ENCODE measurements around the gene RGN. TPM values are rescaled to one million over a fixed set of nuclear protein-coding genes. Genes with fewer than 3 reads are reported as not detected.

Gene RGN
- total RNA-seq = not detected
- not detected for polyA plus RNA-seq

- DNase-seq = no peak
- H3K4me1 ChIP-seq (ENCODE audit: insufficient read depth, low read length) = no peaks in the 10 kb centered on the region
- H3K4me3 ChIP-seq (ENCODE audit: low read length in 2 of 2) = no peak within 1 kb of the TSS
- no peaks in the 10 kb centered on the region for H3K36me3 Mint-ChIP-seq
- H3K4me1 Mint-ChIP-seq = no peaks in the 10 kb centered on the region
- H3K4me3 Mint-ChIP-seq = no peak within 1 kb of the TSS
- H3K27ac ChIP-seq (ENCODE audit: low read depth, low read length) = no peak within 1 kb of the TSS
- intact Hi-C loops (cut with micrococcal nuclease) = no loop called here
- H3K9me3 Mint-ChIP-seq = no peaks in the 10 kb centered on the region
- no peak within 1 kb of the TSS for H3K27ac Mint-ChIP-seq
- CTCF ChIA-PET (ENCODE audit: partially characterized antibody) = interaction anchor here (0.6 kb wide), 1 partner anchor 796 kb away, joined by 5 read pairs; no protein-coding TSS in a partner anchor
- H3K9me3 ChIP-seq (ENCODE audit: control insufficient read depth in 1 of 2, low read length in 2 of 2) = no peaks in the 10 kb centered on the region
- no peaks in the 10 kb centered on the region for H3K27me3 ChIP-seq (ENCODE audit: insufficient read depth, low read length)
- H3K27me3 Mint-ChIP-seq = no peaks in the 10 kb centered on the region
- POLR2A ChIA-PET (ENCODE audit: partially characterized antibody) = no interaction called here
- H3K36me3 ChIP-seq (ENCODE audit: insufficient read depth, low read length) = no peaks in the 10 kb centered on the region
These were observed at the start of gene RGN for GRCh38 chrX:47078129-47079043. Gene RGN, plus strand, starts transcription at chrX:47078443. Its CDS starts 2,702 bp downstream, at chrX:47081145.

GRCh38 chrX:47030339-47030738, 47.9 kb upstream of the RGN start:
- Histone ChIP-seq H3K27me3 (ENCODE audit: insufficient read depth, low read length) (no peaks in the 10 kb centered on the region), H3K36me3 (ENCODE audit: insufficient read depth, low read length) (no peaks in the 10 kb centered on the region), H3K9me3 (ENCODE audit: control insufficient read depth in 1 of 2, low read length in 2 of 2) (no peaks in the 10 kb centered on the region), H3K4me1 (ENCODE audit: insufficient read depth, low read length) (no peaks in the 10 kb centered on the region), H3K27ac (ENCODE audit: low read depth, low read length) (no peak overlapping the region), H3K4me3 (ENCODE audit: low read length in 2 of 2) (no peak overlapping the region)
- ChIA-PET CTCF (ENCODE audit: partially characterized antibody) (interaction anchor here (1.0 to 2.2 kb wide), 6 partner anchors 8 to 272 kb away, joined by 3 to 6 read pairs (median 5); partner anchors contain the start of gene SLC9A7), POLR2A (ENCODE audit: partially characterized antibody) (no interaction called here)
- H3K27me3 Mint-ChIP-seq = no peaks in the 10 kb centered on the region
- H3K27ac Mint-ChIP-seq = no peak overlapping the region
- H3K36me3 Mint-ChIP-seq = no peaks in the 10 kb centered on the region
- DNase-seq = peak in 4 of 5 donors; percentile 12 to 39 (median 32)
- no peaks in the 10 kb centered on the region for H3K4me1 Mint-ChIP-seq
- intact Hi-C loops (cut with micrococcal nuclease) = loop anchor here (1.0 kb wide), 1 partner anchor 127 kb away; no protein-coding TSS in a partner anchor
- H3K4me3 Mint-ChIP-seq = no peak overlapping the region
- H3K9me3 Mint-ChIP-seq = no peaks in the 10 kb centered on the region

- no peaks in the 10 kb centered on the region for H3K4me1 Mint-ChIP-seq
These were observed 30.3 kb upstream of the RGN start for GRCh38 chrX:47047989-47048388.

GRCh38 chrX:47059142-47059874, 18.9 kb upstream of the RGN start:
- Histone ChIP-seq H3K4me1 (ENCODE audit: insufficient read depth, low read length) (no peaks in the 10 kb centered on the region), H3K27me3 (ENCODE audit: insufficient read depth, low read length) (no peaks in the 10 kb centered on the region), H3K36me3 (ENCODE audit: insufficient read depth, low read length) (no peaks in the 10 kb centered on the region), H3K27ac (ENCODE audit: low read depth, low read length) (no peak overlapping the region), H3K4me3 (ENCODE audit: low read length in 2 of 2) (no peak overlapping the region), H3K9me3 (ENCODE audit: control insufficient read depth in 1 of 2, low read length in 2 of 2) (no peaks in the 10 kb centered on the region)
- no peak overlapping the region for H3K27ac Mint-ChIP-seq
- H3K9me3 Mint-ChIP-seq = no peaks in the 10 kb centered on the region
- H3K4me1 Mint-ChIP-seq = no peaks in the 10 kb centered on the region
- intact Hi-C loops (cut with micrococcal nuclease) = no loop called here
- CTCF ChIA-PET (ENCODE audit: partially characterized antibody) = no interaction called here
- no peak overlapping the region for H3K4me3 Mint-ChIP-seq
- POLR2A ChIA-PET (ENCODE audit: partially characterized antibody) = interaction anchor here (0.7 kb wide), 1 partner anchor 9 kb away, joined by 4 read pairs; no protein-coding TSS in a partner anchor
- DNase-seq = no peak
- H3K27me3 Mint-ChIP-seq = no peaks in the 10 kb centered on the region
- no peaks in the 10 kb centered on the region for H3K36me3 Mint-ChIP-seq

More at GRCh38 chrX:47047989-47048388, 30.3 kb upstream of the RGN start:
- no peak overlapping the region for H3K4me3 ChIP-seq (ENCODE audit: low read length in 2 of 2)
- Mint-ChIP-seq H3K9me3 (peaks cover 0 to 15% (median 9%) of the 10 kb centered on the region in 8 donors), H3K27me3 (no peaks in the 10 kb centered on the region), H3K27ac (no peak overlapping the region), H3K36me3 (peaks cover 0 to 3% of the 10 kb centered on the region in 2 donors), H3K4me3 (no peak overlapping the region)
- H3K36me3 ChIP-seq (ENCODE audit: insufficient read depth, low read length) = no peaks in the 10 kb centered on the region
- H3K9me3 ChIP-seq (ENCODE audit: control insufficient read depth in 1 of 2, low read length in 2 of 2) = no peaks in the 10 kb centered on the region
- no peaks in the 10 kb centered on the region for H3K27me3 ChIP-seq (ENCODE audit: insufficient read depth, low read length)
- CTCF ChIA-PET (ENCODE audit: partially characterized antibody) = no interaction called here
- H3K27ac ChIP-seq (ENCODE audit: low read depth, low read length) = no peak overlapping the region
- no peaks in the 10 kb centered on the region for H3K4me1 ChIP-seq (ENCODE audit: insufficient read depth, low read length)
- no peak for DNase-seq
- POLR2A ChIA-PET (ENCODE audit: partially characterized antibody) = no interaction called here
- intact Hi-C loops (cut with micrococcal nuclease) = no loop called here

- H3K9me3 Mint-ChIP-seq = no peaks in the 10 kb centered on the region
- Histone ChIP-seq H3K9me3 (ENCODE audit: control insufficient read depth in 1 of 2, low read length in 2 of 2) (no peaks in the 10 kb centered on the region), H3K36me3 (ENCODE audit: insufficient read depth, low read length) (no peaks in the 10 kb centered on the region), H3K4me1 (ENCODE audit: insufficient read depth, low read length) (no peaks in the 10 kb centered on the region), H3K4me3 (ENCODE audit: low read length in 2 of 2) (no peak overlapping the region), H3K27ac (ENCODE audit: low read depth, low read length) (no peak overlapping the region), H3K27me3 (ENCODE audit: insufficient read depth, low read length) (no peaks in the 10 kb centered on the region)
- intact Hi-C loops (cut with micrococcal nuclease) = no loop called here
- no peaks in the 10 kb centered on the region for H3K36me3 Mint-ChIP-seq
- CTCF ChIA-PET (ENCODE audit: partially characterized antibody) = no interaction called here
- no peak overlapping the region for H3K27ac Mint-ChIP-seq
- H3K4me3 Mint-ChIP-seq = no peak overlapping the region
- H3K27me3 Mint-ChIP-seq = no peaks in the 10 kb centered on the region
- POLR2A ChIA-PET (ENCODE audit: partially characterized antibody) = no interaction called here
- no peak for DNase-seq
- no peaks in the 10 kb centered on the region for H3K4me1 Mint-ChIP-seq
These were observed 17.5 kb upstream of the RGN start for GRCh38 chrX:47060708-47061107.

GRCh38 chrX:47061238-47061919, 16.9 kb upstream of the RGN start:
- H3K4me3 Mint-ChIP-seq = no peak overlapping the region
- no peaks in the 10 kb centered on the region for H3K27me3 Mint-ChIP-seq
- H3K36me3 Mint-ChIP-seq = no peaks in the 10 kb centered on the region
- H3K27ac ChIP-seq (ENCODE audit: low read depth, low read length) = no peak overlapping the region
- no peak overlapping the region for H3K4me3 ChIP-seq (ENCODE audit: low read length in 2 of 2)
- H3K27me3 ChIP-seq (ENCODE audit: insufficient read depth, low read length) = no peaks in the 10 kb centered on the region
- no peaks in the 10 kb centered on the region for H3K9me3 ChIP-seq (ENCODE audit: control insufficient read depth in 1 of 2, low read length in 2 of 2)
- H3K4me1 Mint-ChIP-seq = no peaks in the 10 kb centered on the region
- ChIA-PET CTCF (ENCODE audit: partially characterized antibody) (no interaction called here), POLR2A (ENCODE audit: partially characterized antibody) (no interaction called here)
- intact Hi-C loops (cut with micrococcal nuclease) = no loop called here
- no peaks in the 10 kb centered on the region for H3K9me3 Mint-ChIP-seq
- H3K27ac Mint-ChIP-seq = no peak overlapping the region
- H3K4me1 ChIP-seq (ENCODE audit: insufficient read depth, low read length) = no peaks in the 10 kb centered on the region
- no peak for DNase-seq
- H3K36me3 ChIP-seq (ENCODE audit: insufficient read depth, low read length) = no peaks in the 10 kb centered on the region

- DNase-seq = no peak
- H3K36me3 Mint-ChIP-seq = no peaks in the 10 kb centered on the region
- no peak overlapping the region for H3K27ac Mint-ChIP-seq
- CTCF ChIA-PET (ENCODE audit: partially characterized antibody) = no interaction called here
- no peaks in the 10 kb centered on the region for H3K27me3 Mint-ChIP-seq
- Histone ChIP-seq H3K4me3 (ENCODE audit: low read length in 2 of 2) (no peak overlapping the region), H3K27ac (ENCODE audit: low read depth, low read length) (no peak overlapping the region), H3K36me3 (ENCODE audit: insufficient read depth, low read length) (no peaks in the 10 kb centered on the region), H3K9me3 (ENCODE audit: control insufficient read depth in 1 of 2, low read length in 2 of 2) (no peaks in the 10 kb centered on the region), H3K4me1 (ENCODE audit: insufficient read depth, low read length) (no peaks in the 10 kb centered on the region), H3K27me3 (ENCODE audit: insufficient read depth, low read length) (no peaks in the 10 kb centered on the region)
- H3K4me3 Mint-ChIP-seq = no peak overlapping the region
- POLR2A ChIA-PET (ENCODE audit: partially characterized antibody) = no interaction called here
- H3K9me3 Mint-ChIP-seq = no peaks in the 10 kb centered on the region
- H3K4me1 Mint-ChIP-seq = no peaks in the 10 kb centered on the region
- intact Hi-C loops (cut with micrococcal nuclease) = no loop called here
These were observed 15.1 kb upstream of the RGN start for GRCh38 chrX:47063179-47063578.
